ENCODE results near the gene IFIT5. TPM values are rescaled to one million over a fixed set of nuclear protein-coding genes. Genes with fewer than 3 reads are reported as not detected.

Gene IFIT5
- total RNA-seq, 3 donors from 2014 or later = 13.8 to 19.7 (median 16.0) TPM

DNA sequence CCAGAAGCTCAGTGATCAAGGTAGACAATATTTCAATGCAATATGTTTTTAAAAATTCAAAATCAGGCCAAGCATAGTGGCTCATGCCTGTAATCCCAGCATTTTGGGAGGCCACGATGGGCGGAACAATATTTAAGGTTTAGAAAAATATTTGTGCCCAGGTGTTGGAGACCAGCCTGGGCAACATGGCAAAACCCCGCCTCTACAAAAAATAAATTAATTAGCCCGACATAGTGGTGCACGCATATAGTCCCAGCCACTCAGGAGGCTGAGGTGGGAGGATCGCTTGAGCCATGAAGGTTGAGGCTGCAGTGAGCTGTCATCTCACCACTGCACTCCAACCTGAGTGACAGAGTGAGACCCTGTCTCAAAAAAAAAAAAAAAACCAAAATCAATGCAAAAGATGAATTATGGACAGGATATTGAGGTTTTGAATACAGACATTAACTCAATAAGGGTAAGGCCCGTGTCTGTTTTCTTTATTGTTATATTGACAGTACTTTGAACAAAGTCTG lies 913 bp upstream of the IFIT5 start:
- no peaks in the 10 kb centered on the region for H3K36me3 ChIP-seq
- no peak for TF ChIP-seq POLR2A (IDR thresholded peaks at IDR 0.05)
- TF ChIP-seq, protein P1, sequence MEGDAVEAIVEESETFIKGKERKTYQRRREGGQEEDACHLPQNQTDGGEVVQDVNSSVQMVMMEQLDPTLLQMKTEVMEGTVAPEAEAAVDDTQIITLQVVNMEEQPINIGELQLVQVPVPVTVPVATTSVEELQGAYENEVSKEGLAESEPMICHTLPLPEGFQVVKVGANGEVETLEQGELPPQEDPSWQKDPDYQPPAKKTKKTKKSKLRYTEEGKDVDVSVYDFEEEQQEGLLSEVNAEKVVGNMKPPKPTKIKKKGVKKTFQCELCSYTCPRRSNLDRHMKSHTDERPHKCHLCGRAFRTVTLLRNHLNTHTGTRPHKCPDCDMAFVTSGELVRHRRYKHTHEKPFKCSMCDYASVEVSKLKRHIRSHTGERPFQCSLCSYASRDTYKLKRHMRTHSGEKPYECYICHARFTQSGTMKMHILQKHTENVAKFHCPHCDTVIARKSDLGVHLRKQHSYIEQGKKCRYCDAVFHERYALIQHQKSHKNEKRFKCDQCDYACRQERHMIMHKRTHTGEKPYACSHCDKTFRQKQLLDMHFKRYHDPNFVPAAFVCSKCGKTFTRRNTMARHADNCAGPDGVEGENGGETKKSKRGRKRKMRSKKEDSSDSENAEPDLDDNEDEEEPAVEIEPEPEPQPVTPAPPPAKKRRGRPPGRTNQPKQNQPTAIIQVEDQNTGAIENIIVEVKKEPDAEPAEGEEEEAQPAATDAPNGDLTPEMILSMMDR (IDR thresholded peaks at IDR 0.05) = no peak
- TF ChIP-seq POLR2AphosphoS5 (IDR thresholded peaks at IDR 0.05) = no peak
- H3K27ac ChIP-seq = peak overlapping the region; percentile 96 to 97
- DNase-seq (ENCODE audit: low spot score in 2 of 2) = no peak
- no peaks in the 10 kb centered on the region for H3K4me1 ChIP-seq
- peak overlapping the region in 1 of 3 donors; percentile 95 for H3K4me3 ChIP-seq
- intact Hi-C loops (cut with DNase I; ENCODE audit: low total_unique reads) = no loop called here
- H3K27me3 ChIP-seq = no peaks in the 10 kb centered on the region
- no peaks in the 10 kb centered on the region for H3K9me3 ChIP-seq

GRCh38 chr10:89414879-89415821 lies 782 bp downstream of the IFIT5 start:
- TF ChIP-seq, protein P1 (IDR thresholded peaks at IDR 0.05) = peak in 2 of 3 donors; percentile 19 to 32
- TF ChIP-seq POLR2AphosphoS5 (IDR thresholded peaks at IDR 0.05) = peak in 1 of 3 donors; percentile 3
- peak; percentile 10 for TF ChIP-seq POLR2A (IDR thresholded peaks at IDR 0.05)
- peak; percentile 30 to 55 for DNase-seq (ENCODE audit: low spot score in 2 of 2)
- H3K27ac ChIP-seq = peak overlapping the region; percentile 96 to 97
- intact Hi-C loops (cut with DNase I; ENCODE audit: low total_unique reads) = no loop called here
- no peaks in the 10 kb centered on the region for H3K4me1 ChIP-seq
- H3K27me3 ChIP-seq = no peaks in the 10 kb centered on the region
- no peaks in the 10 kb centered on the region for H3K9me3 ChIP-seq
- H3K4me3 ChIP-seq = peak overlapping the region; percentile 84 to 95 (median 87)
- no peaks in the 10 kb centered on the region for H3K36me3 ChIP-seq

- no peaks in the 10 kb centered on the region for H3K4me1 ChIP-seq
- no peaks in the 10 kb centered on the region for H3K9me3 ChIP-seq
- DNase-seq (ENCODE audit: low spot score in 2 of 2) = no peak
- no peaks in the 10 kb centered on the region for H3K27me3 ChIP-seq
- H3K36me3 ChIP-seq = no peaks in the 10 kb centered on the region
- no peak overlapping the region for H3K4me3 ChIP-seq
- intact Hi-C loops (cut with DNase I; ENCODE audit: low total_unique reads) = no loop called here
- H3K27ac ChIP-seq = peak overlapping the region in 1 of 2 donors; percentile 96
- TF ChIP-seq POLR2A (IDR thresholded peaks at IDR 0.05) = no peak
- TF ChIP-seq, protein P1 (IDR thresholded peaks at IDR 0.05) = no peak
- no peak for TF ChIP-seq POLR2AphosphoS5 (IDR thresholded peaks at IDR 0.05)
These were observed 2.1 kb downstream of the IFIT5 start for GRCh38 chr10:89416465-89416864.

DNA sequence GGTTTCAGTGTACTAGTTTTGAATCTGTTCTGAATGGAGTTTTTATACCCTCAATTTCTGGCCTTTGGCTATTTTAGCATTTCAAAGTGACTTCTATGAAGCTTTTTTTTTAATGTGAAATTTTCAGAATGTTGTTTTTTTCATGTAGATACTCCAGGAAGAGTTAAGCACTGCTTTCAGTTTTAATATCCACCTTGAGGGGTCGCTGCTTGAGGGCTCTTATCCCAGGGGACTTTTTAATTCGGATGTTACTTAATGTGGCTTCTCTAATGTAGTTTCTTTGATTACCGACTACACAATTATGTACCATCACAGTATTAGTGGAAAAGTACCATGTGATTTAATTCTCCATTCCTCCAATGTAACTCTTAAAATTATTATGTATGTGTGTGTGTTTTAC lies 5.2 kb downstream of the IFIT5 start:
- H3K9me3 ChIP-seq = no peaks in the 10 kb centered on the region
- no peak for DNase-seq (ENCODE audit: low spot score in 2 of 2)
- no peak overlapping the region for H3K4me3 ChIP-seq
- no peaks in the 10 kb centered on the region for H3K27me3 ChIP-seq
- H3K4me1 ChIP-seq = no peaks in the 10 kb centered on the region
- no peaks in the 10 kb centered on the region for H3K36me3 ChIP-seq
- TF ChIP-seq, protein P1 (IDR thresholded peaks at IDR 0.05) = no peak
- TF ChIP-seq POLR2A (IDR thresholded peaks at IDR 0.05) (no peak), POLR2AphosphoS5 (IDR thresholded peaks at IDR 0.05) (no peak)
- intact Hi-C loops (cut with DNase I; ENCODE audit: low total_unique reads) = no loop called here
- no peak overlapping the region for H3K27ac ChIP-seq

GRCh38 chr10:89421018-89421476 lies 6.7 kb downstream of the IFIT5 start:
- no peaks in the 10 kb centered on the region for H3K4me1 ChIP-seq
- TF ChIP-seq POLR2AphosphoS5 (IDR thresholded peaks at IDR 0.05) (no peak), POLR2A (IDR thresholded peaks at IDR 0.05) (no peak)
- TF ChIP-seq, protein P1 (IDR thresholded peaks at IDR 0.05) = no peak
- H3K27me3 ChIP-seq = no peaks in the 10 kb centered on the region
- H3K36me3 ChIP-seq = no peaks in the 10 kb centered on the region
- no peaks in the 10 kb centered on the region for H3K9me3 ChIP-seq
- intact Hi-C loops (cut with DNase I; ENCODE audit: low total_unique reads) = no loop called here
- H3K4me3 ChIP-seq = no peak overlapping the region
- DNase-seq (ENCODE audit: low spot score in 2 of 2) = no peak
- no peak overlapping the region for H3K27ac ChIP-seq

Data from breast epithelium (tissue), 4 donors.